EL (cell line): ENCODE data around the gene PTBP2.

Source experiments
- DNase-seq: peaks from one replicate; pipeline ENCODE4 v3.0.0-alpha.2; 2016

The PTBP2 gene

GRCh38 chr1:96721416-96722160 is at the start of gene PTBP2:
TSS of gene PTBP2 (plus strand) at chr1:96721784. CDS start at chr1:96721865, 81 bp downstream.
- DNase-seq = peak; percentile 84

GRCh38 chr1:96674915-96675314 is 46.7 kb upstream of the PTBP2 start:
- DNase-seq = no peak

DNA sequence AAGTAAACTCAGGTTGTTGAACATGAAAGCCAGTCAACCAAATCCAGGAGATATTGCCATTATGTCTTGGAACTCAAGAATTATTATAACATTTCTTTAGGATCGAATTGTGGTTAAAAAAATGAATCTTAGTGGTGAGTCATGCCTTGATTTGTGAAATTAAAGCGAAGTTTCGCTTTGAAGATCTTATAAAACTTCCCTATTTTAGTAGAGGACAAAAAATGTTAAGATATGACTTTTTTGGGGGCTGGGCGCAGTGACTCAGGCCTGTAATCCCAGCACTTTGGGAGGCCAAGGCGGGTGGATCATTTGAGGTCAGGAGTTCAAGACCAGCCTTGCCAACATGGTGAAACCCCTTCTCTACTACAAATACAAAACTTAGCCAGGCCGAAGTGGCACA is 39.5 kb upstream of the PTBP2 start:
- peak; percentile 5 for DNase-seq

- DNase-seq = no peak
Measured at GRCh38 chr1:96683931-96684330, 37.7 kb upstream of the PTBP2 start.

DNA sequence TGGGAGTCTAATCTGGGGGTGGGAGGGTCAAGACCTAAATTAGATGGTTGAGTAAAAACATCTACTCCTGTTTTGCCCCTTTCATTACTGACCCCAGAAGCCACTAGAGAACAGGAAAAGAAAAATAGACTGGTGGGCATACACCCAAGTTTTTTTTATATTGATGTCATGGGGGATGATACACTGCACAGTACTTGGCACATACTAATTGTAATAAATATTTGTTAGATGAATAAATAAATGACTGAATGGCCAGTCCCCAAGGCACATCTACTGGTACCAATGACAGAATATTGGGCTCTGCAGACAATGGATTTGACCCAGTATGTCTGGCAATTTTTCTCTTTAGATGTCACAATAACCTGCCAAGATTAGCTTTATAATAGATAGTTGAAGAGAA is 36.8 kb upstream of the PTBP2 start:
- no peak for DNase-seq

DNA sequence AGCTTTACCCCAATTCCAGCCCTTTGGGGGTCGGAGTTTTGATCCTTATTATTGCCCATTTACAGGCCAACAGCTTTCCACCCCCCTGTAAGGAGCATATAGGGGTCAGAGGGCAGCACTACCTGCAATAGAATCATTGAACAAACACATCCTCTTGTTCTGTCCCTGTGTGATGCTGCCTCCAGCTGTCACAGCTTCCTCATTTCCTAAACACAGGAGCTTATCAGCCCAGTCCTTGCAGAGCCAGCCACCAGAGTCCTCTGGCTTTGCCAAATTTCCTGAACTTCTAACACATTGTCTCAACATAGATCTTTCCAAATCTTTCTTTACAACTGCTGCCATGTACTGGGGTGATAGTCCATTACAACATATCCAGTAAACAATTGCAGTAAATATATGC is 32.8 kb upstream of the PTBP2 start:
- DNase-seq = no peak

- DNase-seq = no peak
Measured at GRCh38 chr1:96695954-96696353, 25.6 kb upstream of the PTBP2 start.

GRCh38 chr1:96698342-96698983 is 23.1 kb upstream of the PTBP2 start:
- DNase-seq = no peak

- DNase-seq = no peak
Measured at GRCh38 chr1:96703186-96703585, 18.4 kb upstream of the PTBP2 start.

DNA sequence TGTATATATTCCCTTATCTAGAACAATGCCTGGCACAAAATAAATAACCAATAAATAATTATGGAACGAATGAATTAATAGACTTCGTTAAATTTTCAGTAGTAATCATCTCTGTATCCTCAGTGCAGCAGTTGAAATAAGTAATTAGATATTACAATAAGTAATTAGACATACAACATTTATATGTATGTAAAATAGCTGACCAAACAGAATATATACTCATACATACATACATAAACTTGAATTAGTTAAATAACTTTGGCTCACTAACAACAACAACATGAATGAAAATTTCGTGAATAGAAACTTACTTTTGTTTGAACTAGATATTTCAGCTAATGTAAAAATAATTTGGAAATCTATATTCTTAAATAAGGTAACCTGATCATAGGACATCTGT is 14.6 kb upstream of the PTBP2 start:
- no peak for DNase-seq

- no peak for DNase-seq
Measured at GRCh38 chr1:96708482-96708881, 13.1 kb upstream of the PTBP2 start.

GRCh38 chr1:96710708-96711477 is 10.7 kb upstream of the PTBP2 start:
- peak; percentile 35 for DNase-seq

DNA sequence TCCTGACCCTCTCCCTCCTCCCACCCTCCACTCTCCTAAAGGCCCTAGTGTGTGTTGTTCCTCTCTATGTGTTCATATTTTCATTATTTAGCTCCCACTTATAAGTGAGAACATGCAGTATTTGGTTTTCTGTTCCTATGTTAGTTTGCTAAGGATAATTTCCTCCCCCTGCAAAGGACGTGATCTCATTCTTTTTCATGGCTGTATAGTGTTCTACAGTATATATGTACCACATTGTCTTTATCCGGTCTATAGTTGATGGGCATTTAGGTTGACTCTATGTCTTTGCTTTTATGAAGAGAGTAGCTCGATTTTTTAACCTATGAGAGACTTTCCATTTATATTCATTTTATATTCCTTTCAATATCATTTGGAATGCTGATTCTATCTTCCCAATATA is 7.9 kb upstream of the PTBP2 start:
- DNase-seq = no peak

DNA sequence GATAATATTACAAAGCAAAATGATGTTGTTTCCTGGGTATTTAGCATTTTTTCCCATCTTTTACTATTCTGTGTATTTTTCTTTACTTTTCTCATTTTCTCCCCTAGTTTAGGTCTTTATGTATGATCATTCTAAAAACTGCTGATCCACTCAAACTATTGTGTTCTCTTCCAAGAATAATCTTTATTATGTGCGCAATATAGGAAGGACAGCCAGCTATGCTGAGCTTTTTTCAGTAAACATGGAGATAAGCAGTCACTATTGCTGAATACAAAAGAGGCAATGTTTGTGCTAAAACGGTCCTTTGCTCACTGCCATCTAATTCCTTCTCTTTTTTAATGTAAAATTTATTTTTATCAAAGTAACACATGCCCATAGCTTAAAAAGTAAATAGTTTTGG is 6.7 kb upstream of the PTBP2 start:
- DNase-seq = no peak

GRCh38 chr1:96715482-96715881 is 6.1 kb upstream of the PTBP2 start:
- no peak for DNase-seq

DNA sequence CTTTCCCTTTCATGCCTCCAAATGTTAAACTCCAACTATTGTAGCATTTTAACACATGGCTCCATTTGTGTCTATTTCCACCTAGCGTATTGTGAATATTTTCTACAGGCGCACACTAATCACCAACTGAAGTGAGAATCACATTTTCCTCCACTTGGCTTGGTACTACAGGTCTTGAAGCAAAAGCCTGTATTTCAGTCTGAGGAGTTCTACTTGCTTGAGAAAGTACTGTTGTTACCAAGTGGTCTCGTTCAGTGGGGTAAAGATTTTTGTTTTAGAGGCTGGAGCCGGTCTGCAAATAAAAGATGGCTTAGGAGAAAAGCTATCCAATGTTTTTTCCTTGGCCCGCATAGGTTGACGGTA is 550 bp upstream of the PTBP2 start:
- no peak for DNase-seq

DNA sequence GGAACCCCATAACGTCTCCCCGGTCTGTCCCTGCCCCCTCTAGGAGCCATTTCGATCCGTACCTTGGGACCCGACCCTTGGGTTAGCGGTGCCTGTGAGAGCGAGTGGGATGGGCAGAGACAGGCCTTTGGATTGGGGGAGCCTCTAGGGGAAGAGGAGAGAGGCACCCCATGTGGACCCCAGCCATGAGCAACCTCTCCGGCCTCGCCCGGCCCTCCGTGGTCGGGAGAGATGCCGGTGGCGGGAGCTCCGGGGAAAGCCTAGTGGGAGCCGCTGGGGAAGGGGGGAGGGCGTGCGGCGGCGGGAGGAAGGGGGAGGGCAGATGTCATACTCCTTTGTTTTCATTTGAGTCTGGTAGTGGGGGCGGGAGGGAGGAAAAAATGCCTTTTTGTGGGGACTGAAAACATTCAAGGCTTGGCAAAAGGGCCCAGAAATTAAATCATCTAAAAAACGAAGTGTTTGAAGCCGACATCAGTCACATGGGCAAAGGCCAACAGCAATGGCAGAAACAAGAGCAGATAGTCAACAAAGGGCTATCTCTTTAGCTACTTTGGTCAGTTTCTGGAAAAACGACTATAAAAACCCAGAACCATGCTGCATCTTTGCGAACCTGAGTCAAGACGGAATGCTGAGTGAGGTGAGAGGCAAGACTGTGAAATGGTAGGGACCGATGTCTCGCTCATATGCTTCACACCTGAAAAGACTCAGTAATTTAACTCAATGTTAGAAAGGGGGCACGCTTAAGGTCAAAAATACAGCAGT is 758 bp downstream of the PTBP2 start:
- peak; percentile 62 for DNase-seq

GRCh38 chr1:96722958-96723357 is 1.4 kb downstream of the PTBP2 start:
- no peak for DNase-seq

GRCh38 chr1:96723377-96723776 is 1.8 kb downstream of the PTBP2 start:
- DNase-seq = no peak

DNA sequence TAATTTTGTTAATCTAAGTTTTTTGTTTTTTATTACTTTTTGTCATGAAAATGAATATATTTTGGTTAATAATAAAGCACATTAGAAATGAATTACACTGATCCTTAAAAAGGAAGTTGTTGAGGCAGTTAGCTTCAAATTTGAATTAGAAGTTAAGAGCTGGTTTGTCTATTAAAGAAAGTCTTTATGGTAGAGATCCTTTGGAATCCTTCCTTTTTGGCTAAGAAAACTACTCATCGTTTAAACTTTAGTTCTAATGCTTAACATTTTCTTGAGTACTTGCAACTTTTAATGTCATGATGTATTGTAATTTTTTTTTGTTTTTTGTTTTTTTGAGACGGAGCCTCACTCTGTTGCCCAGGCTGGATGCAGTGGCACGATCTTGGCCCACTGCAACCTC is 2.4 kb downstream of the PTBP2 start:
- no peak for DNase-seq

GRCh38 chr1:96727860-96728259 is 6.3 kb downstream of the PTBP2 start:
- DNase-seq = no peak

- DNase-seq = no peak
Measured at GRCh38 chr1:96730574-96731298, 9.2 kb downstream of the PTBP2 start.

- DNase-seq = no peak
Measured at GRCh38 chr1:96741335-96741734, 19.8 kb downstream of the PTBP2 start.
